ENCODE results near the gene MACROD2. TPM values are rescaled to one million over a fixed set of nuclear protein-coding genes. Genes with fewer than 3 reads are reported as not detected.

MACROD2 gene
- total RNA-seq, 6 experiments from 2014 or later: 0.05 to 0.57 (median 0.11) TPM; not detected in 1

- TF ChIP-seq, protein P1, sequence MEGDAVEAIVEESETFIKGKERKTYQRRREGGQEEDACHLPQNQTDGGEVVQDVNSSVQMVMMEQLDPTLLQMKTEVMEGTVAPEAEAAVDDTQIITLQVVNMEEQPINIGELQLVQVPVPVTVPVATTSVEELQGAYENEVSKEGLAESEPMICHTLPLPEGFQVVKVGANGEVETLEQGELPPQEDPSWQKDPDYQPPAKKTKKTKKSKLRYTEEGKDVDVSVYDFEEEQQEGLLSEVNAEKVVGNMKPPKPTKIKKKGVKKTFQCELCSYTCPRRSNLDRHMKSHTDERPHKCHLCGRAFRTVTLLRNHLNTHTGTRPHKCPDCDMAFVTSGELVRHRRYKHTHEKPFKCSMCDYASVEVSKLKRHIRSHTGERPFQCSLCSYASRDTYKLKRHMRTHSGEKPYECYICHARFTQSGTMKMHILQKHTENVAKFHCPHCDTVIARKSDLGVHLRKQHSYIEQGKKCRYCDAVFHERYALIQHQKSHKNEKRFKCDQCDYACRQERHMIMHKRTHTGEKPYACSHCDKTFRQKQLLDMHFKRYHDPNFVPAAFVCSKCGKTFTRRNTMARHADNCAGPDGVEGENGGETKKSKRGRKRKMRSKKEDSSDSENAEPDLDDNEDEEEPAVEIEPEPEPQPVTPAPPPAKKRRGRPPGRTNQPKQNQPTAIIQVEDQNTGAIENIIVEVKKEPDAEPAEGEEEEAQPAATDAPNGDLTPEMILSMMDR (IDR thresholded peaks at IDR 0.05): no peak
- Mint-ChIP-seq H3K4me1 (ENCODE audit: low read depth) (no peaks in the 10 kb centered on the region), H3K4me3 (no peak overlapping the region), H3K36me3 (ENCODE audit: low read depth) (peaks cover 5% of the 10 kb centered on the region; the same call in 1 of the 2 replicates), H3K27ac (no peak overlapping the region), H3K27me3 (ENCODE audit: insufficient read depth) (no peaks in the 10 kb centered on the region), H3K9me3 (peaks cover 71% of the 10 kb centered on the region)
- no peak for DNase-seq
Measured at GRCh38 chr20:14715400-14715799, 720.1 kb downstream of the MACROD2 start.

DNA sequence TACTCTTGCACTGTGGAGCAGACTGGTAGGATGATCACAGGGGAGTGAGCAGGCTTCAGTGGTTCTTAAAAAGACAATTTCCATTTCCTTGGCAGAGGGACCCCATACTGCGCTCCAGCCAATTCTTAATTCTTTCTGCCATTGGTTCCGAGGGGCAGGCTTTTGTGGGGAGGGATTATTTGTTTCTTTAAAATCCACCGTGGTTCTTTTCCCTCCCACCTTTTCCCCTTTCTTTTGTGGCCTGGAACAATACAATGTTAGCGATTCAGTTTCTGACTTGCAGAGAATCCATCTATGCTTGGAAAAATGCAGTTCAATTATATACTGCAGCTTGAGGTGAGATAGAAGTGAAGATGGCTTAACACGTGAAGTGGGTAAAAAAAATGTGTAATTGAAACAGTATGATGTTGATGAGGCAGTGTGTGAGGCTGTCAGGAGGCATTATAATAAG lies 721.1 kb downstream of the MACROD2 start:
- Mint-ChIP-seq H3K4me1 (ENCODE audit: low read depth) (no peaks in the 10 kb centered on the region), H3K27ac (no peak overlapping the region), H3K36me3 (ENCODE audit: low read depth) (peaks cover 5% of the 10 kb centered on the region; the same call in 1 of the 2 replicates), H3K27me3 (ENCODE audit: insufficient read depth) (no peaks in the 10 kb centered on the region), H3K9me3 (peaks cover 67% of the 10 kb centered on the region), H3K4me3 (no peak overlapping the region)
- TF ChIP-seq, protein P1 (IDR thresholded peaks at IDR 0.05): no peak
- no peak for DNase-seq

DNA sequence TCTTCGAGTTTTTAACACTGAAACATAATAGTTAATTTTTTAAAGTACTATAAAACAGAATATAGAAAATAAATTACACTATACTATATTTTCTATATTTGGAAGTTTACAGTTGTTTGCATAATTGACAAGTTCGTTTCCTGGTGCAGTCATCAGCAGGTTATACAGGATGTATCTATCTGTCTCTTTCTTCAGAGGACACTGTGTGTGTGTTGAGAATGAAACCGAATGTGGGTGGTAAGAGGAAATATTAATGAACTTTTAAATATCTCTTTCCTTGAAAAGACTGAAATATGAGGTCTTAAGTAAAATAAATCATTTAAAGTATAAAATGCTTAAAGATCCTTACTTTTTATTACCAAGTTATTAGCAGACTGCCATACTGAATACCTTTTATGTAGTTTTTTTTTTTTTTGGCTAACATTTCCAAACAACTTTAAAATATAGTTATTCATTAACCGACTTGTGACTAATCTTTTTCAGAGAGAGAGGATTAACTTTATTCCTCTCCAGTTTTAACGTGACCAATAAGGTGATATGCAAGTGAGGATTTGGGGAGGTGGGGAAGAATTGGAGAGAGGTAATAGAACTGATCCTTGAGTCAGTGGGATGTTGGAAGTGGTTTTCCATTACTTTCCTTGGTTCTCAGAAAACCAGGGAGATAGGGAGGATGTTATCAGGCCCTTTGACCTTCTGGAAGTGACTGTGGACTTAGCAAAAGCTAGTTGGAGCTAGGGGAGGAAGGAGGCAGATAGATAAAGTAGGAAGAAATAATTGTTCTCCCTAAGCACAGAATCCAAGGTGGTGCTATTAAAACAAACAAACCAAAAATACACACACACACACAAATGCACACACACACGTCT lies 722.1 kb downstream of the MACROD2 start:
- no peak overlapping the region for H3K4me3 Mint-ChIP-seq
- H3K4me1 Mint-ChIP-seq (ENCODE audit: low read depth): no peaks in the 10 kb centered on the region
- no peak for DNase-seq
- H3K27ac Mint-ChIP-seq: no peak overlapping the region
- peaks cover 71% of the 10 kb centered on the region for H3K9me3 Mint-ChIP-seq
- peaks cover 5% of the 10 kb centered on the region; the same call in 1 of the 2 replicates for H3K36me3 Mint-ChIP-seq (ENCODE audit: low read depth)
- no peaks in the 10 kb centered on the region for H3K27me3 Mint-ChIP-seq (ENCODE audit: insufficient read depth)
- TF ChIP-seq, protein P1 (IDR thresholded peaks at IDR 0.05): no peak

GRCh38 chr20:14720251-14720650 lies 724.9 kb downstream of the MACROD2 start:
- peaks cover 5% of the 10 kb centered on the region; the same call in 1 of the 2 replicates for H3K36me3 Mint-ChIP-seq (ENCODE audit: low read depth)
- DNase-seq: no peak
- H3K27ac Mint-ChIP-seq: no peak overlapping the region
- H3K27me3 Mint-ChIP-seq (ENCODE audit: insufficient read depth): no peaks in the 10 kb centered on the region
- H3K4me3 Mint-ChIP-seq: no peak overlapping the region
- TF ChIP-seq, protein P1 (IDR thresholded peaks at IDR 0.05): no peak
- H3K9me3 Mint-ChIP-seq: peaks cover 73% of the 10 kb centered on the region
- H3K4me1 Mint-ChIP-seq (ENCODE audit: low read depth): no peaks in the 10 kb centered on the region

DNA sequence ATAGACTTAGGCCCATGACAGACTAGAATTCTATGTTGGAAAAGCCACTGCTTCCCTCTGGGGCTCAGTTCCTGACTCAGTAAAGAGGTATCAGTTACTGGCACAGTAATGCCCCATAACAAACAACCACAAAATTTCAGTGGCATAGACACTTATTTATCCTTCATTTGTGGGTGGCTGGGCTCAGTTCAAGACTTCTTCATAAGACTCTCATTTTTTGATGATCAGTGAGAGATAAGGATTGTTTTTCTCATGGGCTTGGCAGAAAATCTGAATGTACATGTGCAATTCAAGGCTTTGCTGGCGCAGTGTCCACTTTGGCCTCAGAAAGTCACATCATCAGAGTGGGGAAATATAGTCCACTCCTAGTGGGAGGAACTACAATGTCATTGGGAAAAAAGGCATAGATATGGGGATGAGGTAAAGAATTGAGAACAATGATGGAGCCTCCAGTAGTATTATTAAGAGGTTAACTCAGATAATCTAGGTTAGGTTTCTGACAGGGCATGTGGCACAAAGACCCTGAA lies 726.7 kb downstream of the MACROD2 start:
- H3K36me3 Mint-ChIP-seq (ENCODE audit: low read depth): no peaks in the 10 kb centered on the region; the same call in 1 of the 2 replicates
- H3K4me1 Mint-ChIP-seq (ENCODE audit: low read depth): no peaks in the 10 kb centered on the region
- TF ChIP-seq, protein P1 (IDR thresholded peaks at IDR 0.05): no peak
- DNase-seq: no peak
- no peaks in the 10 kb centered on the region for H3K27me3 Mint-ChIP-seq (ENCODE audit: insufficient read depth)
- peaks cover 71% of the 10 kb centered on the region for H3K9me3 Mint-ChIP-seq
- H3K27ac Mint-ChIP-seq: no peak overlapping the region
- H3K4me3 Mint-ChIP-seq: no peak overlapping the region
